GM19238 (cell line): ENCODE measurements around the gene NACC2.

ENCODE experiments used
- DNase-seq: peaks from one replicate; pipeline ENCODE4 v3.0.0; 2011; ENCODE audit warnings: low spot score; ENCODE audit not compliant: insufficient read length

The NACC2 gene

DNA sequence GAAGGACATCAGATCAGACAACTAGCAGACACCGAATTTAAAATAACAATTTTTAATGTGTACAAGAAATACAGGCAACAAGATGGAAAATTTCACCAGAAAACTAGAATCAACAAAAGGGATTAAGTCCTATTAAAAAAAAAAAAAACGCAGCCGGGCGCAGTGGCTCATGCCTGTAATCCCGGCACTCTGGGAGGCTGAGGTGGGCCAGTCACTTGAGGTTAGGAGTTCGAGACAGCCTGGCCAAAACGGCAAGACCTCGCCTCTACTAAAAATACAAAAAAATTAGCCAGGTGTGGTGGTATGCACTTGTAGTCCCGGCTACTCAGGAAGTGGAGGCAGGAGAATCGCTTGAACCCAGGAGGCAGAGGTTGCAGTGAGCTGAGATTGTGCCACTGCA lies 69.6 kb downstream of the NACC2 start:
- DNase-seq: no peak

DNA sequence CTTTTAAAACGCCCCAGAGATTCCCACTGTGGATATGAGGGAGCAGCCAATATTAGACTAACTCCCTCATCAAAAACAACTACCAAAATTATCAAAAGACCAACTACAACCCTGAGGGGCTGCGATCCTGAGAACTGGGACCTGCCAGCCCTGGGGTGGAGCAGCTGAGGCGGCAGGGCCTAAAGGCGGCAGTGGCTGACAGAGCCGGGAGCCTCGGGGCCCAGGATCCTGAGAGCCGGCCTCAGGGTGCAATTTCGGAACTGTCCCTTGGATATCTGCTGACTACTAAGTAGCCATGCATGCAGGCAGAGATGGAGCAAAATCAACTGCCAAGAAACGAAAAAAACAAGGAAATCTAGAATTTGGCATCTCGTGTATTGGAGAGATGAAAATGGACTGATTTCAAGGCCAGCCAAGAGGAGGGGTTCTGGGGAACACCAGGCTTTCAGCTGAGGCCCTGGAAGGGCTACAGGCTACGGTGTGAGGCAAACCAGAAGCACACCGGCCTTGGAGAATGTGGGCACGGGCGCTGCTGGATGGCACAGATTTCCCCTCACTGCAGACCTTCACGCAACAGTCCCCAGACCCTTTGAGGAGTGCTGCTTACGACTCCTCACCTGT lies 70.3 kb downstream of the NACC2 start:
- no peak for DNase-seq

DNA sequence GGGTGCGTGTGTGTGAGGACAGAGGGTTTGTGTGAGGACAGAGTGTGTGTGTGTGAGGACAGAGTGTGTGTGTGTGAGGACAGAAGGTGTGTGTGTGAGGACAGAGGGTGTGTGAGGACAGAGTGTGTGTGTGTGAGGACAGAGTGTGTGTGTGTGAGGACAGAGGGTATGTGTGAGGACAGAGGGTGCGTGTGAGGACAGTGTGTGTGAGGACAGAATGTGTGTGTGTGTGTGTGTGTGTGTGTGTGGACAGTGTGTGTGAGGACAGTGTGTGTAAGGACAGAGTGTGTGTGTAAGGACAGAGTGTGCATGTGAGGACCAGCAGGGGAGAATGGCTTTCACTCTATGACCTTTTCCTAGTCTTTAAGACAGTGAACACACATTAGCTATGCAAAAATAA lies 70.8 kb downstream of the NACC2 start:
- DNase-seq: no peak

DNA sequence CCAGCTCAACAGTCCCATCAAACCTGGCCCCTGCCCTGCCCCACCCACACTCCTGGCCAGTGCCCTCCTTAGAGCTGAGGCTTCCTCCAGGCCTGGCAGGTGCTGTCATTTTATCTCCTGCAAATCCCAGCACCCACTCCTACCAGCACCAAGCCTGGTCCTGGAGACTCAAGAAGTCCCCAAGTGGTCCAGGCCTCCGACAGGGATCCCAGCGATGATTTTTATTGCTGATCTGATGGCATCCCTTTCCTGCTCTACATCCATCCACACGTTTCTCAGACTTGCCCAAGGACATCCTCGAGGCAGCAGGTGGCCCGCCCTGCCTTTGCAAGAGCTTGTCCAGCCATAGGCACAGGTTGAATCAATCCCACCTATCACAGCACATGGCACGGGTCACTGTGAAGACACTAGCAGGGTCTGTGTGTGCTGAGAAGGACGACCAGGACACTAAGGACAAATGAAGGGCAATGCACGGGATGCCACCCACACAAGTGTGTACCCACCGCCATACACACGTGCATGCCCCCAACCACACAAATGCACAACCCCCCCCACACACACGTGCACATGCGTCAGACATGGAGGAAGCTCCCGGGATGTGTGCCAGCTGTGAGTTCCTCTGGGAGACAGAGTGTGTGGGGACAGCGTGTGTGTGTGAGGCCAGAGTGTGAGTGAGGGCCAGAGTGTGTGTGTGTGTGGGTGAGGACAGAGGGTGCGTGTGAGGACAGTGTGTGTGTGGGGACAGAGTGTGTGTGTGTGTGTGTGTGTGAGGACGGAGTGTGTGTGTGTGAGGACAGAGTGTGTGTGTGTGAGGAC lies 71.5 kb downstream of the NACC2 start:
- DNase-seq: no peak

DNA sequence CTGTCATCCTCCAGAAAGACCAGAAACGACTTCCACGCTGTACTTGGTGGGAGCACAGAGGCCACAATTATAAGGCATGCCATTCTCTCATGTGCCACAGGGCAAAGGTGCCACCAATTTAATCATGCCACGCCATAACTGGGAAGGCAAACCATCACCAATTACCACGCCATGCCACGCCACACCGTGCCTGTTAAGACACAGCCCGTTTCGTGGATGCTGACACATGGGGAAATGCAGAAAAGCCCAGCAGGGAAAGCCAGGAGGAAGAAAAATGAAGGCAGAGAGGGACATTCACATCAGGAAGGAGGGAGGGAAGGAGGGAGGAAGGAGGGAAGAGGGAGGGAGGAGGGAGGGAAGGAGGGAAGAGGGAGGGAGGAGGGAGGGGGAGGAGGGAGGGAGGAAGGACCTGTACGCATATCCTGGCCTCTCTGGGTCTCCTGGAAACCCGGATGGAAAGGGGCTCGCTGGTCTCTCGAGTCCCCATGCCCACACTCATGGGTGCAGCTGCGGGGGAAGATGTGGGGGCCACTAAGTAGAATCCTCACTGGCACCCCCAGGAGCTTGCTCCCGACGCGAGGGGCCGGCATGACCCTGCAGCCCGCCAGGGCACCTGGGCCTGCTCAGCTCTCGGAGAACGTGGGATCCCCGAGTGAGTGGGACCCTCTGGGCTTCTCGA lies 72.2 kb downstream of the NACC2 start:
- DNase-seq: no peak

DNA sequence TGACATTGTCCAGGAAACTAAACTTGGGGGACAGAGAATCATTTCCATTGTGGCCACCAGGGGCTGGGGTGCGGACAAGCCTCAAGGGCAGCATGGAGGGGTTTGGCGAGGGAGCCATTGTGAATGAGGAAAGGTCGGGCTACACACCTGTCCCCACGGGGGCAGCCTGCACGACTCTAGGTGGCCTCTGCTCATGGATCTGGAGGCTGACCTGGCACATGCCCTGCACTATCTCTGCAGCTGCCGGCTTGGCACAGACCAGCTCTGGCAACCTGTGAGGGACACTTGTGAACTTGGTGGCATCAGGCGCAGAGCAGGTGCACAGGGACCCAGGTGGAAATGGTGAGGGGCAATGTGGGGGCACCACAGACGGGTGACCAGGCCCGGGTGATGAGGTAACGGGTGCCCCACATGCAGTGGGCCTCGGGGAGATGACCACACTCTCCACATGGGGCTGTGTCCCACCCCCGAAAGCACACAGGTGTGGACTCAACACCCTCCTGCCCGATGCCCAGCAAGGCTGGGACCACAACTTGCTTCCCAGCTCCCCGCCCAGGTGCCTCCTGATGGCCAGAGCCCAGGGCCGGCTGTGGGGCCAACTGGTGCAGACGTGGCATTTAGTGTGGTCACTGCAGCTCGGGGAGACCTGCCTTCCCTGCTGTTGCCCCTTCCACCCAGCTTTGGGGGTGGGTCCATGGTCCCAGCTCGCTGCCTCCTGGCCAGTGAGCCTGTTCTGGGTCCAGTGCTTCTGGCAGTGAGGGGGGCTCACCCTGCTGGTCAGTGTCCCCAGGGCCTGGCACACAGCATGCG lies 73.0 kb downstream of the NACC2 start:
- DNase-seq: no peak

DNA sequence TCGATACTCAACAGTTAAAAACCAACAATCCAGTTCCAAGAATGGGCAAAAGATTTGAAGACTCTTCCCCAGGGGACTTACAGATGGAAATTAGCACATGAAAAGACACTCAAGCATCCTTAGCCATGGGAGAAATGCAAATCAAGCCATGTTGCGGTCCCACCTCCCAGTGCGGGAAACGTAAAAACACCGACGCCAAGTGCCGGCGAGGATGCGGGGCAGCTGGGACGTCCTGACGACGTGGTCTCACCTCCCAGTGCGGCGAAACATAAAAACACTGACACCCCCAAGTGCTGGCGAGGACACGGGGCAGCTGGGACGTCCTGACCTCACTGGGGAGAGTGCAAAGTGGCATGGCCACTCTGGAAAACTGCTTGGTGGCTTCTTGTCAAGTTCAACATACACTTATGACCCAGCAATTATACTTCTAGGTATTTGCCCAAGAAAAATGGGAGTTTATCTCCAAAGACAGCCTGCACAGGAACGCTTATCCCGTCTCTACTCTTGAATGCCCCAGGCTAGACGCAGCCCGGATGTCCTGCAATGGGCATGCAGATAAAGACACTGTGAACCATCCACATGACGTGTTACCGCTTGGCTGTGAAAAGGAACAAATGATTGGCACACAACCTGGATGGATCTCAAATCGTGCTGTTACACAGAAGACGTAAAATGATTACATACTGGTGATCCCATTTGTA lies 73.8 kb downstream of the NACC2 start:
- no peak for DNase-seq

DNA sequence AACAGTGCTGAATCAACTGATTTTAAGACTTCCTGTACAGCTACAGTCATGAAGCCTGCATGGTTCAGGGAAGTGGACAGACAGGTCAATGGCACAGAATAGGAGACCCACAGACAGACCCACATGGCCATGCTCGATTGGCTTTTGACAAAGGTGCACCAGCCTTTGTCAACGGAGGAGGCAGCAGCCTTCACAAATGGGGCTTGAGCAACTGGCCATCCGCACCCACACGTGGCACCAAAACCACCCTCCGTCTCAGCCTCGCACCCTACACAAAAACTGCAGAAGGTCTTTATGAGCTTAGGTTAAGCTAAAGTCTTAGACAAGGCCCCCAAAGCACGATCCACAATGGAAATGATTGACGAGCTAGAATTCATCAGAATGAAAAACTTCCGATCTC lies 74.4 kb downstream of the NACC2 start:
- DNase-seq: no peak

DNA sequence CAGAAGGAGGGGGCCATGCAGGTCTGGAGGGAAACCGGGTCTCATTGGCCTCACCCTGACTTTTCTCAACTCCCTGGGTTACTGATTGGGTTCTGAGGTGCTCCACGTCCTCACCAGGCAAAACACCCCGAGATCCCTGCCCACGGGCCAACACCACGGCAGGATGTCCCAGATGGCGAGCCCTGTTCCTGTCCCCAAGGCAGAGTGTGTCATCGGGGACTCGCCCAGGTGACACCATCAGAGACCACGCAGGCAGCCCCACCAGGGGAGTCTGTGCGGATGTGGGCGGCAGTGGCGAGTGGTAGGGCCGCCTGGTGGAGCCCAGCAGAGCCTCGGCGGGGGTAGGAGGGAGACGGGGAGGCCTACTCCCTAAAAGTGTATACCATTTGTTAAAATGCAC lies 74.9 kb downstream of the NACC2 start:
- no peak for DNase-seq

DNA sequence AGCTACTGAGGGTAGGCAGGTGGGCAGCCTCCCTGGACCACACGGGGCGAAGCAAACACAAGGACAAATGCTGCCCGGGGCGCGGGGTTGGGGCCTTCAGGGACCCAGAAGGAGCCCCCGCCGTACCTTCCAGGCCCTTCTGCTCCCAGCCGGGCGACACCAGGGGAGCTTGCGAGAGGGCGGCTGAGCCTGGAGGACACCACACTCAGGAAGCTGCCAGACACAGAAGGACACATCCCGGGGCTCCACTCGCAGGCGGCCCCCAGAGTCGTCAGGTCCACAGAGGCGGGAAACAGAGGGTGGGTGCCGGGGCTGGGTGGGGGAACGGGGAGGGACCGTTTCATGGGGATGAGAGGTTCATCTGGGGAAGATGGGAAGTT lies 75.4 kb downstream of the NACC2 start:
- no peak for DNase-seq

DNA sequence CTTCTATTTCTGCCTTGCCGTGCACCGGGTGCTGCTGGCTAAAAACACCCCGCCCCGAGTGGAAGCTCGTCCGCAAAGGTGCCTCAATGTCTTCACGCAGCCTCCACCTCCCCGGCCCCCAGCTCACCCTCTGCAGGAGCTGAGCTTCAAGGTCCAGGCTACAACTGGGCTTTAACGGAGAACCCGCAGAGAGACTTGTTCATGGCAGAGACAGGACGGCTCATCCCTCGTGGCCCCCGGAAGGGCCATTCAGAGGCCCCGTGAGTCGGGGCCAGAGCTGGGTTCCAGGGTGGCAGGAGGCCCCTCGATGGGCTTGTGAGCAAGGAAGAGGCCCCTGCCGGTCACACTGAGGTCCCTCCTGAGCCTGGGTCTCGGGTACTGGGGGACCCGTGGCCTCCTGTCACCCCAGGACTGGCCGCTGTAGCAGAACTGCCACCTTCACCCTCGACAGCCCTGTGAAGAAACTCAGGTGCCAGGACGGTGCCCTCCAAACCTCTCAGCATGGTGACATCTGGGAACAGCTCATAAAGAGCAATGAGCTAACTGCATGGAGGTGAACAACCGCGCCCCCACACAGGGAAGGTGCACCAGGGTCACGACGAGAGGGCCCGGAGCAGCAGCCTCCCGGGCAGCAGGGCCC lies 75.9 kb downstream of the NACC2 start:
- DNase-seq: no peak

DNA sequence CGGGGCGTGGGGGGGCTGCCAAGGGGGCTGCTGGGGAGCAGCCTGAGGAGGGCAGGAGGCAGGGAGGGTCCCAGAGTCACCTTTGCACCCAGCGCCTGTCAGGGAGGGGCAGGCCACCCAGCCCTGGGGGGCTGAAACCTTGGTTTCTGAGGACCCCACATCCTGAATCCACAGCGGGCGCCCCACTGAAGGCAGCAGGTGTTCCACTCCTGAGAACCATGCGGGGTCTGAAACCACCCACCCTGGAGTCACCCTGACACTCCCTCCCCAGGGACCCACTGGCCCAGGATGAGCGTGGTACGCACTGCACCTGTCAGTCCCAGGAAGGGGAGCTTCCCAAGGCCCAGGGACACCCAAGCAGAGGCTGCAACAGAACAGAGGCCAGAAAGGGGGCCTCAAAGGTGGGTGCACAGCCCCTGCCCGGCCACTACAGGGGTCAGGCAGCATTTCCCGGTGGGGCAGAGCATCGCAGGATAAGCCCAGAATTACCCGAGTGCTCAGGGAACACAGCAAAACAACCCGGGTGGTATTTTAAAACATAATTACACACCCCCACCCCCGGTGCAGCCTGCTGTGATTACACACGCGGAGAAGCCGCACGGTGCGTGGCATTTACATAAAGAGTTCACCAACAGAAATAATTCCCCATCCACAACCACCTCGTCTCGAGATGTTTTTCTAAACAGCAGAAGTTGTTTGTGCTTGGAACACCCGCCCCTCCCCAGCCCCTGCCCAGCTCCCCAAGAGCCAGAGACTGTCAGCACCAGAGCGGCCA lies 76.6 kb downstream of the NACC2 start:
- DNase-seq: no peak

DNA sequence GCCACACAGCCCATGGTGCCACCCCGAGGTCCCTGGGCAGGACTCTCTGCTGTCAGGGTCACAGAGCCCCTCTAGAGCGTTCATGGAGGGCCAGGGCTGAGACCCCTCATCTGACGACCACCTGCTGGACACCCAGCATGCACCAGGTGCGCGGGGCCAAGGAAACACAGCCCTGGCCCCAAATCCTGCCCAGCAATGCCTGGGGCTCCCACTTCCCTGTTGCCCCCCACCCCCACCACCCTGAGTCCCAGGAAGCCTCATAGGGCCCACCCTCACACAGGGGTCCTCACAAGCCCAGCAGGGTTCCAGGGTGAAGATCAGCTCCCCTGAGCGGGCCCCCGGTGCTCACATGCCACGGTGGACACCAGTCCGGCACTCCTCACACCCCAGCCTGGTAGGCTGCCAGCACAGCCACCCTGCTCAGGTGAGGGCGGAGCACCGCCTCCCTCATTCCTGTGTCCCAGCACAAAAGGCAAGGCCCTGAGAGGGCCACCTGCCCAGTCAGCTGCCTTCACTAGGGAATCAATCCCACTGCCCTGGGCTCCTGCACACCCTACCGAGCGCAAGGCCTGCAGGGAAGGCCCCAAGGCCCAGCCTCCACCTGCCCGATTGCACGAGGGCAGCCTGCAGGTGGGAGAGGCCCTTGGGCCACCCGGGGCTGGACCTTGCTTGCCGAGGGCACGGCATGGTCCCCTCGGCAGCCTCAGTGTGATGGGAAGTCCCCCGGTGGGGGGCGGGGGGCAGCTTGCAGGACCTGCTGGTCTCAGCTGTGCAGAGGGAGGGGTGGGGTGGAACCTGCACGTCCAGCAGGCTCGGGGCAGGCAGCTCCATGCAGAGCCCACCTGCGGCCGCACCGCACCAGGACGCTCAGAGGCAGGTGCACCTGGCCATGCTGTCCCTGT lies 77.5 kb downstream of the NACC2 start:
- no peak for DNase-seq

DNA sequence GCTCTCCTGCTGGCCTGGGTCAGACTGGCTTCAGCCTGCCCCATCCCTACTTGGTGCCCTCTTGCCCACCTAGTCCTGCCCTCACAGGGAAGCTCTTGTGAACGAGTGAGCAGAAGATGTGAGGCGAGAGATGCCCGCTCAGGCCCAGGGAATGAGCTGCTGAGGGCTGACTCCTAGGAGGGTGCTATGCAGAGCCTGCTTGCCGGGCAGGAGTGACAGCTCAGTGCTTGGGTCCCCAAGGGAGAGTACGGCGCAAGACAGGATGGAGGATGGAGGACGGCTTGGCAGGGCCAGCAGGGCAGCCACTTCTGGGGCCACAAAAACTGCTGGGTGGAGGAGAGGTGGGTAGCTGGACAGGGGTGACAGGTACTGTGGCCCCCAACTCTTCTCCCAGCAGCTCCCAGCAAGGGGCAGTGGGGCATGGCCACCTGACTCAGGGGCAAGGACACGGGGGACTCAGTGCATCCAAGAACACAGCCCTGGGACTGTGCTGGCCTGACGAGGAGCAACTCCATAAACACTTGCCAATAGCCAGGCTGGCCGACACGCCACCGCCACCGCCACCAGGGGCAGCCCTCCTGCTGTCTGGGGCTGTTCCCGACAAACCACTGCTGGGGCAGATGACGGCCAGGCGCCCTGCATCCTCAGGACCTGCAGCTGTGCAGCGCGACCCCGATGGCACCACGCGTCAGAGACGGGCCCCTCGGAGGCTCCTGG lies 78.4 kb downstream of the NACC2 start:
- DNase-seq: no peak

DNA sequence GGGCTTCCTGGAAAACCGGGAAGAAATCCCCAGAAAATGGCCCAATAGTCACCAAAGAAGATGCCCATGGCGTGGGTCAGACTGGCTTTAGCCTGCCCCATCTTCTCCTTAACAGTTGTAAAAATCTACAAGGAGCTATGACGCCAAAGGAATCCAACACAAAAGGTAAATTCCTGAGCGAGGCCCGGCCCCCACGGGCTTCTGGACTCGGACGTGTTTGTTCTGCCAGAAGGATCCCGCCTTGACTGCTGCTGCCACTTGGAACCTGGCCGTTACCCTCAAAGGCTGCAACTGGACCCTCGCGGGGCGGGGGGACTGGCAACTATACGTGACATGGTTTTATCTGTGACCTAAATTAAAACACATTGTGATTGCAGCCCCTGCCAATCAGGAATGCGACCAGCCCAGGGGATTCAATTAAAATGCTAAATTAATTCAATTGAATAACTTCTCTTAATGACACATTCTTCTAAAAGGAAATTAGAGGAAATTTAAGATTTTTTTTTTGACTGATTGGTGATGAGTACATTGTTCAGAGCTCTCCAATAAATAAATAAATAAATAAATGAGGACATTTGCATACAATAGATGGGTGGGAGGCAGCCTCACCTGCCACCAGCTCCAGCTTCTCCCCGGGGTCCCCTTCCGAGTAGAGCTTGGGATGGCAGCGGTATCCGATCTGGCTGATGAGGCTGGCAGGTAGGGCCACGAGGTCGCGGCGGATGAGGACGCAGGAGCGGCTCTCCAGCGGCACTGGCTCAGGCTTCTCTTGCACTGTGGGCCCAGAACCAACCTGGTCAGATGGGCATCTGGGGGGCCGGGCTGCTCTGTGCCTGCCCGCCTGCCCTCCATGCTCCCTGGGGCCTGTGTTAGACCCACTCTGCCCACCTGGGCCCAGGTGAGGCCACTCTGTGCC lies 79.2 kb downstream of the NACC2 start:
- DNase-seq: no peak

DNA sequence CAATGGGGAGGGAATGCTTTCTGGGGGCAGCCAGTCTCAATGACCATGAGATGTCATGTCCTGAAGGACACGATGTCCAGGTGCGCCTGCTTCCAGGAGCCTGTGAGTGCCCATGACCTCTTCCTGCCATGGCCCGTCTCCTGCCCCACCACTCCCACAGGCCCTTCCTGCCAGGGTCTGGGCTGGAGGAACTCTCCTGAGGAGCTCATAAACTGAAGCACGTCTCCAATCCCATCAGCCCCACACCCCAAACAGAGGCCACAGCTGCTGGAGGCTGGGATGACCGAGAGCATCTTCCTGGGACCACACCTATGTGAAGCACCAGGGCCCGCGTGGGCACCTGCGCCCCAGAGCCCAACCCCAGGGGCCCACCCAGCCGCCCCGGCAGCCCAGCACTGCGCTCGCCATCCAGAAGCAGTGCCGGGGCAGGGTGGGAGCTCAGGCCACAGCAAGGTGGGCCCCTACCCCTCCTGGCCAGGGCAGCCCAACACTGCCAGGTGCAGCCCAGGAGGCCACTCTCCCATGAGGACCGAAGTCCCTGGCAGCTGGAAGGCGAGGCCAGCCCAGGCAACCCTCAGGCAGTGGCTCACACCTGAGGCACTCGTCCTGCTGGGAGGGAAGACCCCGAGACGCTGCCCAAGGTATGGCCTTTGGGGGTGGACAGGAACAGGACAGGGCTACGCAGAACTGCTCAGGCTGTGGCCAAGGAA lies 80.0 kb downstream of the NACC2 start:
- no peak for DNase-seq
